NCI-H526 treated with DMSO at 0.1 percent for 48 hours (cell line): Measurements from ENCODE around the gene SLC38A7.
A peak's percentile ranks its signal among the peaks of the same experiment; 100 is the strongest.

Experiments used
- DNase-seq: peaks from one replicate; lab custom pipeline; 2025; lab: John Stamatoyannopoulos, UW

Gene SLC38A7

DNA sequence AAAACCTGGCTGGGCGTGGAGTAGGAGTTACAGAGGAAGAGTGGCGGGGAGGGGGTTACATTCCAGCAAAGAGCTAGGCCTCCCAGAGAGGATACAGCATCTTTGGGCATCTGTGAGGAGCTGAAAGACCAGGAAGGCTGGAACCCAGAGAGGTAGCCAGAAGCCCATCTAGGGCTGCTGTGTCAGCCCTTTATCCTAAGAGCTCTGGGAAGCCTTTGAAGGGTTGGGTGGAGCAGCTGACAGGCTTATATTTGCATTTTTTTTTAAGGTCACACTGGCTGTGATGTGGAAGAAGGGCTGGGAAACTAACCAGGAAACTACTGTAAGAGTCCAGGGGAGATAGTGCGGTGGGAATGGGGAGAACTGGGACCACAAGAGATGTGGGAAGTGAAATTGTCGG lies 48.1 kb downstream of the SLC38A7 start:
- peak; percentile 7 for DNase-seq

DNA sequence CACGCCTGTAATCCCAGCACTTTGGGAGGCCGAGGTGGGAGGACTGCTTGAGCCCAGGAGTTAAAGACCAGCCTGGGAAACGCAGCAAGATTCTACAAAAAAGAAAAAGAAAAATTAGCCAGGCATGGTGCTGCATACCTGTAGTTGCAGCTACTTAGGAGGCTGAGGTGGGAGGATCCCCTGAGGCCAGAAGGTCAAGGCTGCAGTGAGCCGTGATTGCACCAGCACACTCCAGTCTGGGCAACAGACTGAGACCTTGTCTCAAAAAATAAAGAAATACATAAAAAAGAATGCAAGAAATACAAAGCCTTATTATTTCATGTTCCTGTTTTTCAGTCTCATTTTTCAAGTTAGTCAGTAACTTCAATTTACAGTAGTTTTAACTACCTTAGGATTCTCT lies 49.1 kb downstream of the SLC38A7 start:
- no peak for DNase-seq

DNA sequence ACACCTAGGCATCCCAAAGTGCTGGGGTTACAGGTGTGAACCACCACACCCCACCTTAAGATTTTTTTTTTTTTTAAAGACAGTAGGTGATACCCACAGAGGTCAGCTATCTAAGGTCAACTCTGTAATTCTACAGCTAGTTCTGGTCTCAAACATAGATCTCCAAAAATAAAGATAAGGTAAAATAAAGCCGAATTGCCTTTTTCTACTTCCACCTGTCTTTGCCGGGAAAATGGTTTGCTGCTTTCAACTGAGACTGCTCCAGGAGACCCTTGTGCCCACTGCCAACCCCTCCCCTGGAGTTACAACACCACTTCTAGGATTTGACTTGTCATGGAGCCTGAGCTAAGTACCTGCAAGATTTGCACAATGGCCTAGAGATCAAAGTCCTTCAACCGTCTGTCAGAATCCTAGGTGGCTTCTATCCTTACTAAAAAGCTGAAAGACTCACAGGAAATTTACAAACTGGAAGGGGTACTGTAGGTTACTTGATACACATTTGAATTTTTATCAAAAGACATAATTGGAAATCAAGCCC lies 50.2 kb downstream of the SLC38A7 start:
- no peak for DNase-seq

DNA sequence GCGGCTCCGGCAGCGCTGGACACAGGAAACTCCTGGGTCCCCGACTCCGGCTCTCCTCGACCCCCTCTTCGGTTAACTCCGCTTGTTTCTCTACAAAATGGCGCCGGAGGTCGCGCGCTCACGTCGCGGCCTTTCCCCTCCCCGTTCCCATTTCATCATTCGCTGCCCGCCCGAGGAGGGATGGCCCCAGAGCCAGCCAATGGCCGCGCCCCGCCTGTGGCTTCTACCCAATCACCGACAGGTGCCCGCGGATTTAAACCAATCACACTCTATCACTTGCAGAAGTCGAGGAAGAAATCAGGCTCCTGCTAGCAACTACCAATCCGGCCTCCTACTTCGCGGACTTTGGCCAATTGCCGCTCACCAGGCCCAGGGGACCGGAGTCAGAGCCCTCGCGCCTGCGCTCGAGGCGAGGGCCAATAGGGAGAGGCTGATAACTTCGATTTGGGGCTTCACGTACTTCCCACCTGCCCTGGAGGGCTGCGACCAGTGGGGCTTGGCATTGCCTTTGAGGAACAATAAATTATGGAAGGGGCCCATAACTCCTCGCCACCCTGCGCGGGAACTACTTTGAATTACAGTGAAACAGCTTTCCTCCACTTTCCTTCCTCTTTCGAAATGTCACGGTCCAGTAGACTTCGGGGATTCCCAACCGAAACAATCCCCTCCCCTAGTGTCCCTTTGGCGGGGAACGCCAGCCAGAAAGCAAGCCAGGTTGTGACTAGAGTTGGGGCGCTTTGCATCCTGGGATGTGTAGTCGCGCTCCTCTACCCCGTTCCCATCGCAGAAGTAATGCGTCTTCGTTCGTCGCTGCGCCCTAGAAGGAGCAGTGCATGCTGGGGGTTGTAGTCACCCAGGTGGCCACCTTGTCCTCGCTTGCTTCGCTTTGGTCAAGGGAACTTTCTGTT lies 54.6 kb downstream of the SLC38A7 start, which contains the start of gene CNOT1:
CNOT1 (minus strand) TSS at position 94 of the 908 bp plus-strand sequence. CDS start 30,489 bp downstream, outside the sequence.
- DNase-seq, result peak; percentile 95

DNA sequence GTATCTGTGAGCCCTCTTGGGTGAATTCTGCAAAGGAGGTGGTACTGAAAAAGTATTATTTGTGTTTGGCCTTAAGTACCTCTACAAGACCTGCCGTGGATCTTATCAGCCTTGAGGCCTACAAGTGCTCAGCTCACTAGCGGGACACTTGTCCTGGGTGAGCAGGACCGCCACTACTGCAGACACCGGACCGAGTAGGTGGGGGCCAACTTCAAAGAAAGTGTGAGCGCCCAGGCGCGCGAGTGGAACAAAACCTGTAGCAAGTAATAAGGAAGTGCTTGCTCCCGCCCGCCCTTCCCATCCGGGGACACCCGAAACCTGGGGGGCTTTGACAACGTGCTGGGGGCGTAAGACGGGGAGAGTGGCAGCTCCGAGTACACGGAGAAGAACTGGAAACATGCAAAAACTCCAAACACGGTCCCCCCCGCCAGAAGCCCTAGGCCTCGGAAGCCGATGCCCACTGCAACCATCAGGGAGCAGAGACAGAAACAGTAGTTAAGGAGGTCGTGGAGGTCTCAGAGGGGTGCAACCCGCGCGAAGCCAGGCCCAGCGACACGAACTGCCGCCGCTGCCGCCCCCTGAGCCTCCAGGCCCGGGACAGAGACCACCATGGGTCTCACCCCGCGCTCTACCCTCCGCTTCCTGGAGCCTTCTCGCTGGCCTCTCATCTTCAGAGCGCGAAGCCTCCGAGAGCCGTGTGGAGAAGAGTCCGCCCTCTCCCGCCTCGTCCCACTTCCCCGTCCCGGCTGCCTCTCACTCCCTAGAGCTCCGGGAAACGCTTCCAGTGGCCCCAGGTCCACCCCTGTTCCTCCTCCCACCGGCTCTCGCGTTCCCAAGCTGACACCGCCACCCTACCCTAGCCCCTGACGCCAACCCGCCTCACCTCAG lies 55.5 kb downstream of the SLC38A7 start:
- DNase-seq, result no peak

DNA sequence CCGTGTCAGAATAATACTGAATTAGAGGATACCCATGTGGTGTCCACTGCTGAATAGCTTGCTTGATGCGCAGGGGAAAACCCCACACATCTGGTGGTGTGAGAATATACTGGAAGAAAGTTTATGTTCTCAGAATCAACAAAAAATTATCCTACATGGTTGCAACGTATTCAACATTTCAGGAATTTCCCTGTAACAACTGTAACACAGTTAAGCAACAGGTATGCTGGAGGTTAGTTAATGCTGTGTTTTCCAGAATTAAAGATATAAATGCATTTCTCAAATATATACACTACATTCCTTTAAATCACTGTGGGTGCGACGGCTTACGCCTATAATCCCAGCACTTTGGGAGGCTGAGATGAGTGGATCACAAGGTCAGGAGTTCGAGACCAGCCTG lies 60.4 kb downstream of the SLC38A7 start:
- DNase-seq, result no peak

DNA sequence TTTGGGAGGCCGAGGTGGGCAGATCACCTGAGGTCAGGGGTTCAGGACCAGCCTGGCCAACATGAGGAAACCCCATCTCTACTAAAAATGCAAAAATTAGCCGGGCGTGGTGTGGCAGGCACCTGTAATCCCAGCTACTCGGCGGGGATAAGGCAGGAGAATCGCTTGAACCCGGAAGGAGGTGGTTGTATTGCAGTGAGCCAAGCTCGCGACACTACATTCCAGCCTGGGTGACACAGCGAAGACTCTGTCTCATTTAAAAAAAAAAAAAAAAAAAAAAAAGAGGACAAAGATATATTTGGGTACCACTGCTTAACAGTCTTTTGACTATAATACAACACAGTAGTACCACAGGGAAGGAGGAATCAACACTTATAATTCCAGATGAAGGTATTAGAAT lies 64.2 kb downstream of the SLC38A7 start:
- DNase-seq, result no peak

DNA sequence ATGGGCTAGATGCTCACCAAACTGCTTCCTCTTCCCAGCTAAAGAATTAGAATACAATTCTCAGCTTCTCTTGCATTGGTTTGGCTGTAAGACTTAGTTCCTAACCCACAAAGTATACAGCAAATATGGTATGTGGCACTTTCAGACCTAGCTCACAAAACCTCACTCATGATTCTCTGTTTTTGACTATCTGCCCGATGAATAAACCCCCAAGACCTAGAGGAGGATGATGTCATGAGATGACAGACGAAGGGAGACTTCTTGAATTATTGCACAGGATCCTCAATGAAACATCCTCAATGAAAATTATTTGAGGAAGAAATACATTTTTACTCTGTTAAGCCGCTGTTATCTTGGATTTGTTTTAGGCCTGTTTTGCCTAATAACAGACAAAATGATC lies 69.3 kb downstream of the SLC38A7 start:
- DNase-seq, result no peak
